A204.1 (cell line): ENCODE data around the gene DOCK4.

Experiments used
- FAIRE-seq: peaks from 2 replicates; lab custom pipeline; 2012; peaks lifted over from hg19 to GRCh38; lab: Jason Lieb, UNC

Gene DOCK4

GRCh38 chr7:111752022-111752582 is 454.1 kb downstream of the DOCK4 start:
- FAIRE-seq, result peak; percentile 93

GRCh38 chr7:111750878-111751277 is 455.3 kb downstream of the DOCK4 start:
- no peak for FAIRE-seq

- FAIRE-seq, result no peak
Measured at GRCh38 chr7:111750228-111750627, 456.0 kb downstream of the DOCK4 start.

GRCh38 chr7:111749625-111750024 is 456.6 kb downstream of the DOCK4 start:
- no peak for FAIRE-seq

- FAIRE-seq, result no peak
Measured at GRCh38 chr7:111747718-111748117, 458.5 kb downstream of the DOCK4 start.

GRCh38 chr7:111746950-111747349 is 459.2 kb downstream of the DOCK4 start:
- no peak for FAIRE-seq

- FAIRE-seq, result no peak
Measured at GRCh38 chr7:111744501-111745155, 461.6 kb downstream of the DOCK4 start.

- no peak for FAIRE-seq
Measured at GRCh38 chr7:111743244-111743847, 462.9 kb downstream of the DOCK4 start.

GRCh38 chr7:111741811-111742240 is 464.4 kb downstream of the DOCK4 start:
- peak; percentile 87 for FAIRE-seq

- FAIRE-seq, result no peak
Measured at GRCh38 chr7:111740942-111741341, 465.3 kb downstream of the DOCK4 start.

GRCh38 chr7:111736552-111736874 is 469.7 kb downstream of the DOCK4 start:
- no peak for FAIRE-seq

GRCh38 chr7:111735661-111736551 is 470.3 kb downstream of the DOCK4 start:
- FAIRE-seq, result peak; percentile 97

- FAIRE-seq, result no peak
Measured at GRCh38 chr7:111734954-111735660, 471.1 kb downstream of the DOCK4 start.

GRCh38 chr7:111732923-111733322 is 473.3 kb downstream of the DOCK4 start:
- no peak for FAIRE-seq

- no peak for FAIRE-seq
Measured at GRCh38 chr7:111730476-111731300, 475.5 kb downstream of the DOCK4 start.

- FAIRE-seq, result no peak
Measured at GRCh38 chr7:111730057-111730456, 476.1 kb downstream of the DOCK4 start.

- FAIRE-seq, result no peak
Measured at GRCh38 chr7:111729483-111729882, 476.7 kb downstream of the DOCK4 start.

- no peak for FAIRE-seq
Measured at GRCh38 chr7:111728635-111728995, 477.6 kb downstream of the DOCK4 start.

- FAIRE-seq, result no peak
Measured at GRCh38 chr7:111727905-111728634, 478.1 kb downstream of the DOCK4 start.

GRCh38 chr7:111718886-111719285 is 487.3 kb downstream of the DOCK4 start:
- FAIRE-seq, result no peak
